Nephron (organoid): Measurements from ENCODE around the gene GNG7.
A peak's percentile ranks its signal among the peaks of the same experiment; 100 is the strongest.
"Not testable (repeated sequence)": the region's sequence is repeated elsewhere in the genome, so short reads cannot be mapped to it uniquely, and the experiment has no call there.

Source experiments
- H3K27ac Mint-ChIP-seq, 3 experiments: 2 replicates each; pipeline ENCODE4 v1.8.0; 2020; ENCODE audit warnings: mixed read lengths in 3 of 3, mild to moderate bottlenecking in 2 of 3, moderate library complexity in 1 of 3
- H3K27me3 Mint-ChIP-seq: 2 replicates; pipeline ENCODE4 v1.8.0; 2021; ENCODE audit warnings: low read depth, mild to moderate bottlenecking, moderate library complexity, mixed read lengths
- H3K36me3 Mint-ChIP-seq: 2 replicates; pipeline ENCODE4 v1.8.0; 2020; ENCODE audit warnings: low read depth, mixed read lengths
- H3K4me1 Mint-ChIP-seq: 2 replicates; pipeline ENCODE4 v1.8.0; 2020; ENCODE audit warnings: mixed read lengths
- H3K4me3 Mint-ChIP-seq, 3 experiments: 2 replicates each; pipeline ENCODE4 v1.8.0; 2020; ENCODE audit warnings: mild to moderate bottlenecking in 3 of 3, mixed read lengths in 3 of 3, moderate library complexity in 2 of 3
- H3K9me3 Mint-ChIP-seq: 2 replicates; pipeline ENCODE4 v1.8.0; 2020; ENCODE audit warnings: mixed read lengths
- TF ChIP-seq, protein P1 (sequence below), 3 experiments: fragments of 200-600 bp; sonication (generic); IDR thresholded peaks; one replicate each; pipeline ENCODE4 v1.5.0; 2021; ENCODE audit warnings: antibody characterized with exemption in 3 of 3; ENCODE audit not compliant: unreplicated experiment in 3 of 3

Gene GNG7

DNA sequence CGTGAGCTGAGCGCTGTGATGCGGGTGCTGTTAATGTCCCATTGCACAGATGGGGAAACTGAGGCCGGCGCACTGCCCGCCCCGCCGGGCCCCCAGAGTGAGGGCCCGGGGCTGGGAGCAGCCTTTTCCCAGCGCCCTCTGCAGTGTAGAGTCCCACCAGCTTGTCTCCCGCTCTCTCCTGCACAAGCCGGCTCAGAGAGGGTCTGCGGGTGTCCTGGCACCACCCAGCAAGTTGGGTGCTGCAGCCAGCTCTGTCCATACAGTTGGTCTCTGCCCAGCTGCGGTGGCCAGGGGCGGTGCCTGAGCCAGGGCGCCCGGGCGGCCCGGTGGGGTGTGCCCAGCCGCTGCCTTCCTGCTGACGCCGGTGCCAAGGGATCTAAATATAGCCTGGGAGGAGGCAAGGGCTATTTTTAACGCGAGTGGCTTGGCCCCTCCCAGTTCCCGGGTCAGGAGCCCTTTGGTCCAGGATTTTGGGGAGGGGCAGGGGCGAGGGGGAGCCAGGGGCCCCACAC is 207.3 kb downstream of the GNG7 start:
- no peak overlapping the region for H3K27ac Mint-ChIP-seq
- no peaks in the 10 kb centered on the region for H3K9me3 Mint-ChIP-seq
- H3K36me3 Mint-ChIP-seq = no peaks in the 10 kb centered on the region
- TF ChIP-seq, protein P1, sequence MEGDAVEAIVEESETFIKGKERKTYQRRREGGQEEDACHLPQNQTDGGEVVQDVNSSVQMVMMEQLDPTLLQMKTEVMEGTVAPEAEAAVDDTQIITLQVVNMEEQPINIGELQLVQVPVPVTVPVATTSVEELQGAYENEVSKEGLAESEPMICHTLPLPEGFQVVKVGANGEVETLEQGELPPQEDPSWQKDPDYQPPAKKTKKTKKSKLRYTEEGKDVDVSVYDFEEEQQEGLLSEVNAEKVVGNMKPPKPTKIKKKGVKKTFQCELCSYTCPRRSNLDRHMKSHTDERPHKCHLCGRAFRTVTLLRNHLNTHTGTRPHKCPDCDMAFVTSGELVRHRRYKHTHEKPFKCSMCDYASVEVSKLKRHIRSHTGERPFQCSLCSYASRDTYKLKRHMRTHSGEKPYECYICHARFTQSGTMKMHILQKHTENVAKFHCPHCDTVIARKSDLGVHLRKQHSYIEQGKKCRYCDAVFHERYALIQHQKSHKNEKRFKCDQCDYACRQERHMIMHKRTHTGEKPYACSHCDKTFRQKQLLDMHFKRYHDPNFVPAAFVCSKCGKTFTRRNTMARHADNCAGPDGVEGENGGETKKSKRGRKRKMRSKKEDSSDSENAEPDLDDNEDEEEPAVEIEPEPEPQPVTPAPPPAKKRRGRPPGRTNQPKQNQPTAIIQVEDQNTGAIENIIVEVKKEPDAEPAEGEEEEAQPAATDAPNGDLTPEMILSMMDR (IDR thresholded peaks at IDR 0.05; ENCODE audit: unreplicated experiment in 3 of 3) = no peak
- H3K4me1 Mint-ChIP-seq = peaks cover 40% of the 10 kb centered on the region
- peak overlapping the region in 2 of 3 experiments; percentile 45 to 47 for H3K4me3 Mint-ChIP-seq
- H3K27me3 Mint-ChIP-seq = peaks cover 4% of the 10 kb centered on the region

DNA sequence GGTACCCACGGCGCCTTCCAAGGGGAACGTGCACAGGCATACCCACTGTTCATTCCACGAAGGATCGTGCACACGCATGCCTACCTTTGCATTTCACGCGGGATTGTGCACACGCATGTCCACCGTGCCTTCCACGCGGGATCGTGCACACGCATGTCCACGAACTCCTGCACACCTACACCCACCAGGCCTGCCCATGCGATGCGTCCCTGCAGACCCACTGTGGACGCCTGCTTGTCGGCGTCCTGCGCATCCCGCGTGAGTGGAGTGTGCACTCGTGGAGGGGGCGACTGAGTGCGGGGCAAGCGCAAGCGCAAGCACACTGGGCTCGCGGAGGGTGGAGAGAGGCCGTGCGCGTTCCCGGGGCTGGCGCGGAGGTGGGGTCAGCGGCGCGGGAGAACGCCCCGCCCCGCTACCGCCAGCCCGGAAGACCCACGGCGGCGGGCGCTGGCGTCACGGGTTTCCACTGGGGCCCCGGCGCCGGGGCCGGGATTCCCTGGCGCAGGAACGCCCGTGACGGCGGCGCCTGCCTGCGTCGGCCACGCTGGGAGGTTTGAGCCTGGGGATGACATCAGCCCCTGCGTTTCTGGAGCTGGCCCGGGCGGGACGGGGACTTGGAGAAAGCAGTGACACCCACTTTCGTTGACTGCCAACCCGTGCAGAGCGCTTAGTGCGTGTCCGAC is 207.9 kb downstream of the GNG7 start:
- Mint-ChIP-seq H3K9me3 (no peaks in the 10 kb centered on the region), H3K4me1 (peaks cover 36% of the 10 kb centered on the region), H3K27me3 (peaks cover 7% of the 10 kb centered on the region), H3K4me3 (peak overlapping the region; percentile 75 to 86 (median 86)), H3K27ac (peak overlapping the region in 2 of 3 experiments; percentile 3 to 55), H3K36me3 (no peaks in the 10 kb centered on the region)
- TF ChIP-seq, protein P1 (IDR thresholded peaks at IDR 0.05; ENCODE audit: unreplicated experiment in 3 of 3) = no peak

DNA sequence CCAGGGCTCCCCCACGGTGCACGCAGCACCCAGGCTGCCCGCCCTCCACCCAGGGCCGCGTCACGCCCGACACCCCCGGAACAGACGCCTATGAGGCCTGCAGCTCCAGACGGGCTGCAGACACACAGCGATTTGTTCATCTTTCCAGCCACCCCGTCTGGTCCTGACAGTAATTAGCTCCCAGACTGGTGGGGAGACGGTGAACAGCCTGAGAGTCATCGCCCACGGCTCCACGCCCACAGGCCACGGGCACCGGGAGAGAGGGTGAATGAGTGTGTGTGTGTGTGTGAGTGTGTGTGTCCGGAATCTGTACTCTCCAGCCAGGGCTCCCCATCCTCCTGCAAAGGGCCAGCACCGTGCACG is 208.4 kb downstream of the GNG7 start:
- Mint-ChIP-seq H3K4me3 (peak overlapping the region; percentile 75 to 86 (median 86)), H3K27me3 (peaks cover 9% of the 10 kb centered on the region), H3K4me1 (peaks cover 32% of the 10 kb centered on the region), H3K36me3 (no peaks in the 10 kb centered on the region), H3K27ac (peak overlapping the region in 2 of 3 experiments; percentile 3 to 55), H3K9me3 (no peaks in the 10 kb centered on the region)
- TF ChIP-seq, protein P1 (IDR thresholded peaks at IDR 0.05; ENCODE audit: unreplicated experiment in 3 of 3) = no peak

DNA sequence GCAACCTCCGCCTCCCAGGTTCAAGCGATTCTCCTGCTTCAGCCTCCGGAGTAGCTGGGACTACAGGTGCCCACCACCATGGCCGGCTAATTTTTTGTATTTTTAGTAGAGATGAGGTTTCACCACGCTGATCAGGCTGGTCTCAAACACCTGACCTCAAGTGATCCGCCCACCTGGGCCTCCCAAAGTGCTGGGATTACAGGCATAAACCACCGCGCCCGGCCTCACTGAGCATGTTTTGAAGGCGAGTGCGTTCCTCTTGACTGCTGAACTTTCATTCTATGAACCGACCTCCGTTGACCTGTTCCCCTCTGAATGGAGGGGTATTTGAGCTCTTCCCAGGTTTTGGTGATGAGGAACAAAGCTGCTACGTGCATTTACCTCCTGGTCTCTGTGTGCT is 209.0 kb downstream of the GNG7 start:
- not testable (repeated sequence) for H3K36me3 Mint-ChIP-seq, H3K9me3 Mint-ChIP-seq
- H3K27ac Mint-ChIP-seq = peak overlapping the region in 2 of 3 experiments; percentile 3 to 55
- peaks cover 30% of the 10 kb centered on the region for H3K4me1 Mint-ChIP-seq
- H3K27me3 Mint-ChIP-seq = peaks cover 12% of the 10 kb centered on the region
- peak overlapping the region; percentile 75 to 86 (median 86) for H3K4me3 Mint-ChIP-seq

DNA sequence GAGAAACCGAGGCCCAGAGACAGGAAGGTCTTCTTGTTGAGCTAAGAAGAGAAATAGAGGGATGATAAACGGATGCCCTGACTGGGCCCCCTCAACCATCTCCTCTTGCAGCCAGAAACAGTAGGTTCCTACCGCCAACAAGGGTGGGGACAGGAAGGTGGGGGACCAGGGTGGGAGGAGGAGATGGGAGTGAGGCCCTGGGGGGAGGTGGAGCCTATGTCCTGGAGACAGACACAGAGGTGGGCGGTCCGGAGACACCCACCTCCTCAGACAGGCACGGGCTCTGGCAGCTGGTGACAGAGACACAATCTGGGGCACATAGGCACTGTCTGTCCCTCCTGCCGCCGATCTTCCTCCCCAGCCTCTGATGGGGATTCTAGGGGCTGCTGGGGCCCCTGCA is 209.6 kb downstream of the GNG7 start:
- TF ChIP-seq, protein P1 (IDR thresholded peaks at IDR 0.05; ENCODE audit: unreplicated experiment in 3 of 3) = no peak
- Mint-ChIP-seq H3K27ac (no peak overlapping the region), H3K4me1 (peaks cover 30% of the 10 kb centered on the region), H3K4me3 (peak overlapping the region; percentile 50 to 55 (median 54)), H3K36me3 (no peaks in the 10 kb centered on the region), H3K27me3 (peaks cover 11% of the 10 kb centered on the region), H3K9me3 (no peaks in the 10 kb centered on the region)

DNA sequence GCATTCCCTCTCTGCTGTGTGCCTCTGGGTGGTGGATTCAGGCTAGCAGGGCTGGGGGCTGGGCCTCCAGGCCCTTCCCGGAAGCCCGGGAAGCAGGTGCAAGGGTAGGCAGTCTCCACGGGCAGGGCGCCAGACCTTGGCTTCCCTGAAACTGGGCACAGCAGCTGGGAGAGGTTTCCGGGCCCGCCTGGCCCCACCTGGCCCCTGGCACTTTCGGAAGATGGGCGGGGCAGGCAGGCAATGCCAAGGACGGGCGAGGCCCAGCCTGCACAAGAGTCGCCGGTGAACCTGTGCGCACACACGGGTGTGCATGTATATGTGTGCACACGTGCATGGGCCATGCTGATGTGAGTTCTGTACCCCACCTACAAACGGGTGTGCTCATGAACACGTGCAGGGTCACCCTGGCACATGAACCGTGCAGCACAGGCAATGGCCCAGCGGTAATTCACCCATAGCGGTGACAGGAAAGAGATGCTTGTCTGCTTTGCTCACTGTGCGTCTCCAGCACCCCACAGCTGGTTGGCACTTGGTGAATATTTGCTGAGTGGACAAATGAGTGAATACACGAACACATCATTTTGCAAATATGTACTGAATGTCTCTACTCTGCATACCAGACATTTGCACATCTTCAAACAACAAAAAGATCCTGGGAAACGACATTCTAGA is 211.2 kb downstream of the GNG7 start:
- Mint-ChIP-seq H3K4me1 (peaks cover 24% of the 10 kb centered on the region), H3K4me3 (peak overlapping the region; percentile 19 to 73 (median 58)), H3K27ac (peak overlapping the region in 2 of 3 experiments; percentile 48 to 75), H3K36me3 (no peaks in the 10 kb centered on the region), H3K27me3 (peaks cover 19% of the 10 kb centered on the region), H3K9me3 (no peaks in the 10 kb centered on the region)
- TF ChIP-seq, protein P1 (IDR thresholded peaks at IDR 0.05; ENCODE audit: unreplicated experiment in 3 of 3) = no peak
